Bronchus fibroblast of lung (primary cell): ENCODE results near the gene ACTR8. TPM values are rescaled to one million over a fixed set of nuclear protein-coding genes. Genes with fewer than 3 reads are reported as not detected.

Experiments used
- total RNA-seq: library from RNA; depleted of rRNA; stranded (reverse); fragments of >200 nt; gene quantifications from 2 replicates; pipeline ENCODE4 v1.2.3, GENCODE V29; 2015

ACTR8 gene, protein sequence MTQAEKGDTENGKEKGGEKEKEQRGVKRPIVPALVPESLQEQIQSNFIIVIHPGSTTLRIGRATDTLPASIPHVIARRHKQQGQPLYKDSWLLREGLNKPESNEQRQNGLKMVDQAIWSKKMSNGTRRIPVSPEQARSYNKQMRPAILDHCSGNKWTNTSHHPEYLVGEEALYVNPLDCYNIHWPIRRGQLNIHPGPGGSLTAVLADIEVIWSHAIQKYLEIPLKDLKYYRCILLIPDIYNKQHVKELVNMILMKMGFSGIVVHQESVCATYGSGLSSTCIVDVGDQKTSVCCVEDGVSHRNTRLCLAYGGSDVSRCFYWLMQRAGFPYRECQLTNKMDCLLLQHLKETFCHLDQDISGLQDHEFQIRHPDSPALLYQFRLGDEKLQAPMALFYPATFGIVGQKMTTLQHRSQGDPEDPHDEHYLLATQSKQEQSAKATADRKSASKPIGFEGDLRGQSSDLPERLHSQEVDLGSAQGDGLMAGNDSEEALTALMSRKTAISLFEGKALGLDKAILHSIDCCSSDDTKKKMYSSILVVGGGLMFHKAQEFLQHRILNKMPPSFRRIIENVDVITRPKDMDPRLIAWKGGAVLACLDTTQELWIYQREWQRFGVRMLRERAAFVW
- 21.3 and 25.7 TPM in 2 replicates for total RNA-seq

GRCh38 chr3:53881691-53882593, at the start of gene ACTR8:
TSS of gene ACTR8 (minus strand) at chr3:53882152. CDS start at chr3:53882101, 51 bp downstream.

GRCh38 chr3:53891497-53892285, 9.7 kb upstream of the ACTR8 start, which contains the start of gene SELENOK:
TSS of gene SELENOK (minus strand) at chr3:53891859.

DNA sequence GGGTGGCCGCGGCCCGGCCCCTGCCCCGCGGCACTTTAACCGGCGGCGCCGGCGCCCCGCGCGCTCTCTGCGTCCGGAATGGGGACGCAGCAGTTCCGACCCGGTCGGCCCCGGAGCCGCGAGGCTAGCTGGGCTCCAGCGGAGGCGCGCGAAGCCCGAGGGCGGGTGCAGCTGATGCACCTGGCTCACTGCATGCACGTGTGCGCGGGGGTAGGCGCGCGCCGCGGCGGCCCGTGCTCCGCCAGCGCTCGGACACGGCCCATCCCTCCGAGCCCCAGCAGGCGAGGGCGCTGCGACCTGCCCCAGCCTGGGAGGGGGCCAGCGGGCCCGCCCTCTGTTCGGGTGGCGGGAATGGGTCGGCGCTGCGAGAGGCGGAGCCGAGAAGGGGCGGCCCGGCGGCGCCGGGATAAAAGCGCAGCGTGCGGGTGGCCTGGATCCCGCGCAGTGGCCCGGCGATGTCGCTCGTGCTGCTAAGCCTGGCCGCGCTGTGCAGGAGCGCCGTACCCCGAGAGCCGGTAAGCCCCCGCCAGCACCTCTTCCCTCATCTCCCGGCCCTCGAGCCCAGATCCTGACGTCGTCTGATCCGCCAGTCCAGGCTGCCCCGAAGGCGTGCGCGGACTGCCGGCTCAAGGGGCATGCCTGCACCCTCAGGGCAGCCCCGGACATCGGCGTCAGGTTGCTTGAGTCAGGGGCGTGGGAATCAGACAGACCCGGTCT, 35.7 kb downstream of the ACTR8 start, which contains the start of the genes CHDH and IL17RB:
Gene CHDH (minus strand): TSS at position 286 of the 717 bp plus-strand sequence. CDS start 22,411 bp downstream, outside the sequence.
Gene IL17RB (plus strand): TSS at position 435 of the 717 bp plus-strand sequence. CDS start 21 bp downstream, at position 456.

Other genes starting within 250 kb of the ACTR8 start
- gene CHDH, start 35.7 kb downstream of the ACTR8 start, total RNA-seq: 0.15 and 0.34 TPM in 2 replicates
- gene IL17RB, start 35.6 kb downstream of the ACTR8 start, total RNA-seq: 0.17 TPM in 1 of 2 replicates, not detected in the other
- 21.2 and 21.6 TPM in 2 replicates for gene SELENOK, start 9.7 kb upstream of the ACTR8 start, total RNA-seq
- gene CACNA2D3, start 240.4 kb upstream of the ACTR8 start, total RNA-seq: under 0.01 TPM in 1 of 2 replicates, not detected in the other